ENCODE results near the gene DDX31.

Gene DDX31

DNA sequence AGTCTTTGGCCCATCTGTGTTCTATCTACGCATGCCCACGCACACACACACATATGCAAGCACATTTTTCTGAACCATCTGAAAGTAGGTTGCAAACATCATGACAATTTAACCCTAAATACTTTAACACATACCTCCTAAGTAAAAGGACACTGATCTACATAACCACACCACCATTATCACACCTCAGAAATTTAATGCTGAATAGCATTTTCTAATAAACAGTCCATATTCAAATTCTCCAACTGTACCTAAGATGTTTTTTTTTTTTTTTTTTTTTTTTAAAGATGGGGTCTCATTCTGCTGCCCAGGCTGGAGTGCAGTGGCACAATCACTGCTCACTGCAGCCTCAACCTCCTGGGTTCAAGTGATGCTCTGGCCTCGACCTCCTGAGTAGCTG lies 35.5 kb downstream of the DDX31 start:
- no peak for DNase-seq (ENCODE audit: low read depth in 2 of 2)

DNA sequence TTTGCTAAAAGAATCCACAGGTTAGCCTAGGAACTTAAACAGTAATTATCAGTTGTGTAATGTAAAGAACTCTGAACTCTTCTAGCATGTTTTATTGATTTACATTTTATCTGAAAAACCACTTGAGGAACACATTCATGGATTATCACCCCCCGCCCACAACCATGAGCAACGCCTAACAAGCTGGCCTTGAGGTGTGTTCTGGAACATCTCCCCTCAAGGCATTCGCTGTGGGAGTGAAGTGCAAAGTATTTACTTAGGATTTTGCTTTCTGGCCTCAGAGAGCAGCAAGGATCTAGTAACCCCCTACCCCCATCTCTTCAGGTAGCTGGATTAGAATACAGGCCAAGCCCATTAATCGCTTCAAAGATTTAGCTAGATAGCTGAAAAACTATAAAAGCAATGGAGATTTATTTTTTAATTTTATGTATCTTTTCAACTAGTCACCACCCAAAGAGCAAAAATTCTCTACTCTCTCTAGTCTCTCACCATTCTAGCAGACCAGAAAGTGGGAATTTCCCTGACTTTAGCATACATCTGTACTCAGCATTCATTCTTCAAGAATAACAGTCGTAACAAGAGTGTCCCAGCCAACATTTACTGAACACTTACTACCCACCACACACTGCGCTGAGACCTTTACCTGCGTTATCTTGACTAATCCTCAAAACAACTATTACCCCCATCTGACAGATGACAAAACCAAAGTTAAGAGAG lies 37.2 kb downstream of the DDX31 start:
- DNase-seq (ENCODE audit: low read depth in 2 of 2) = no peak

GRCh38 chr9:132631685-132632084 lies 38.1 kb downstream of the DDX31 start:
- no peak for DNase-seq (ENCODE audit: low read depth in 2 of 2)

DNA sequence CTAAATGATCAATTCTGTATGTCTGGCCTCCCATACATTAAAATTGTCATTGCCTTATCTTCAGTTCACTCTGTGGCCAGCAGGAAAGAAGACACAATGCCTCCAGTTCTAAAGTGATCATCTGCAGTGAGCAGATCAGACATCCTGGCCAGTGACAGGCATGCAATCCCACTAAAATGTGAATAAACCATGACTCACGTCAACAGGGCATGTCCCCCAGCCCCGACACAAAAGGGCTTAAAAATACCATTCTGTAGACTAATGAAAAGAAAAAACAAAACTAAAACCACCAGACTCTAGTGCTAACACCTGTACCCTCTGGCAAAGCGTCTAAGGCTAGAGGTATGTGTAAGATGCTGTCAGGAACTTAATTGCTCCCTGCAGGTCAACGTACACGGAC lies 38.5 kb downstream of the DDX31 start:
- no peak for DNase-seq (ENCODE audit: low read depth in 2 of 2)

DNA sequence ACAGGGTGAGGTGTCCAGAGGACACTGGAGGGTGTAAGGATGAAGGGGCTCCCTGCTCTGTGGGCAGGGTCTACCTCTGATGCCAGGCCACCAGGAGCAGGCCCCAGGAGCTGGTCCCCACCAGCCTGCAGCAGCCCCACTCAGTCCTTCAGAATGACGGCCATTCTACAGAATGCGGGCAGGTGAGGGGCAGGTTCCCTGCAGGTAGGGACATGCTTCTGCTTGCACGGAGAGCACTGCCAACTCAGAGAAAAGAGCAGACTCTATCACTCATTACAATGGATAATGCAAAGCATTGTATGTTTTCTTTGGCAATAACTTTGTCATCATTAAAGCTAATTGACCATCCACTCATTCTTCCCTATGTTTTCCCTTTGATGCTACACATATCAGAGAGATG lies 39.0 kb downstream of the DDX31 start:
- DNase-seq (ENCODE audit: low read depth in 2 of 2) = no peak

DNA sequence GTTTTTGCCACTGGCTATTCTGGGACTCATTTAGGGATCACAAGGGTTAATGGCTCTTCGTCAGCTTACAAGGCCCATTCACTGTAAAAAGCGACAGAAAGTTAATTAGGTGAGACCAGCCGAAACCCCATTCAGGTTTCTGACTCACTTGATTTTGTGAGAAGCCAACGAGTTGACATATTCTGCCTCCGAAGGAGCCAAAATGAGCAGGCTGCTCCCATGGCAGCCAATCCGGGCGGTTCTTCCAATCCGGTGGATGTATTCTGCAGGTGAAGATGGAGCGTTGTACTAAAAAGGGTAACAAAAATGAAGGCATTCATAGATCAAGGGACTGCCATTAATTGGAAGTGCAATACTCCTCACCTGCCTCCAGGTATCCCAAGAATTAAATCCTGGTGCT lies 39.7 kb downstream of the DDX31 start:
- no peak for DNase-seq (ENCODE audit: low read depth in 2 of 2)

GRCh38 chr9:132628746-132629145 lies 41.0 kb downstream of the DDX31 start:
- no peak for DNase-seq (ENCODE audit: low read depth in 2 of 2)

- no peak for DNase-seq (ENCODE audit: low read depth in 2 of 2)
Observed at GRCh38 chr9:132627594-132627993, 42.2 kb downstream of the DDX31 start.

GRCh38 chr9:132627106-132627505 lies 42.7 kb downstream of the DDX31 start:
- no peak for DNase-seq (ENCODE audit: low read depth in 2 of 2)

DNA sequence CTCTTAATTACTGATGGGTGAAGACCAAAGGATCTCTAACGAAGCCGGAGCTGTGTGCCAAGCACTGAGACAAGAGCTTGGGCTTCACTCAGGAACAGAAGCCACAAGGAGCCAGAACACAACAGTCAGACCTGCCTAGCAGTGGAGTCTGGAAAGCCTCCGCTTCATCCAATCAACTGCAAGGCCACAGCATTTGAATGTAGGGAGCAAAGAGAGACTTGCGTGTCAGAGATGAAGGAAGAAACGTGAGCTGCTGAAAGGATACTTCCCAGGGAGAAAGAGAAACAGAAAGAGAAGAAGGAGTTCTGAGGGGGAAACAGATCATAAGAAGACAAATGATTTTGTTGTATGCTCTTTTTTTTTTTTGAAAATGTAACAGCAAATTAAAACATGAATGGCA lies 43.5 kb downstream of the DDX31 start:
- DNase-seq (ENCODE audit: low read depth in 2 of 2) = no peak

DNA sequence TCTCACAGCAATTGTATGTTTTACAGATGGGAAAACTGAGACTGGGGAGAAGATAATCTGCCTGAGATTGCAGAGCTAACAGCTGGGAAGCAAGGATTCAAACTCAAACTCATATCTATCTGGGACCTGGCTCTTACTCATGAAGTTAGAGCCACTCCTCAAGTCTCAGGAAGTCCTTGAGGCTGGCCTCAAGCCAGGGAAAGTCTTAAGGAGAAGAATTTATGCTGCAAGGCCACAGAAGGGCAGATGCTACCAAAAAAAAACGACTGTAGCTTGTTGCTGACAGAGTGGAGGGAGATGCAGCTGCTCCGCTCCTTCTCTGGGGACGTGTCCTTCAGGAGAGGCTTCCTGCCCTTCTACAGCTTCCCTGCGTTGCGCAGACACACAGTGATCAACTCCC lies 47.6 kb downstream of the DDX31 start:
- DNase-seq (ENCODE audit: low read depth in 2 of 2) = no peak

DNA sequence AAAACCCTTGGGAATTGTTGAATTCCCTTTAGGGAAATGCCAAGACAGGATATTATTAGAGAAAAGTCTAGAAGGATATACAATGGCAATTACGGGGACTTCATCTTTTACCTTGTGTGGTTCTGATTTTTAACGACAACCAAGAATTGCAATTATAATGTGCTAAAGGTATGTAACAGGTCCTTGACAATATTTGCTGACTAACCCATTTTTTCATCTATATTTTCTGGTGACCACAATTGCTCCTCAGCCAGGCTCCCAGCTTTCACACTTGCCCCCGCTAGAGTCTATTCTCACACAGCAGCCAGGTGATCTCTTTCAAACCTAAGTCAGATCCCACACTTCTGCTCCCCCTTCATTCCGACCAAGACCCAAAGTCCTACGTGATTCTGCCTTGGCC lies 53.1 kb downstream of the DDX31 start:
- DNase-seq (ENCODE audit: low read depth in 2 of 2) = no peak

GRCh38 chr9:132615774-132616173 lies 54.0 kb downstream of the DDX31 start:
- DNase-seq (ENCODE audit: low read depth in 2 of 2) = no peak

DNA sequence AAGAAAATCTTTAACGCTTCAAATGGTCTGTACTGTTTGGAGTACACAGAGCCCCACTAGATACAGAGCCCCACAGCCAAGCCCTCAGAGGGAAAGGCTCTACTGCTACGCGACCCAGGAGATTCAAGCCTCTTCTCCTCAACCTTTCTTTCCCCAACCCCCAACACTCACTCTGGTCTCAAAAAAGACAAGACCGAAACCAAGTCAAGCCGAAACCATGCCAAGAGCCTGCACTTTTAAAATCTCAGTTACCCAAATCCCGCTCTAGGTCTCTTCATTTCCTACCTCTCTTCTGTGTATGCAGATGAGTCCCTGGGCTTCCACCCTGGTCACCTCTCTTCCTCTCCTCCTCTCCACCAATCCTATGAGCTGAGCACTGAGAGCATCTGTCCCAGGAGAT lies 55.5 kb downstream of the DDX31 start:
- DNase-seq (ENCODE audit: low read depth in 2 of 2) = no peak

- no peak for DNase-seq (ENCODE audit: low read depth in 2 of 2)
Observed at GRCh38 chr9:132610661-132611060, 59.1 kb downstream of the DDX31 start.

DNA sequence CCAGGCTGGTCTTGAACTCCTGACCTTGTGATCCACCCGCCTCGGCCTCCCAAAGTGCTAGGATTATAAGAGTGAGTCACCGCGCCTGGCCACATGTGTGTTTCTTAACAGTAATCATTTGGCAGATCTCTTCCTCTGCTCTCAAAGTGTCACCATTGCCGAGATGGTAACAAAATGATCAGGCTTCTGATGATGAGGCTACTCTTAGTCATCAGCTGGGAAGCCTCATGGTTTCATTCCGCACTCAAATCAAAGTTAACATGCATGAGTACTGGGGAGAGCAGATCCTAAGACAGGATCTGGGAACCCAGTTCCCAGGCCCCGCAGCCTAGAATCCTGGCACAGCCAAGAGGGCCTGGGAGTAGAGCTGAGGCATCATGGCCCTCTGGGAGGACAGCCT lies 60.0 kb downstream of the DDX31 start:
- DNase-seq (ENCODE audit: low read depth in 2 of 2) = no peak

- no peak for DNase-seq (ENCODE audit: low read depth in 2 of 2)
Observed at GRCh38 chr9:132609184-132609583, 60.6 kb downstream of the DDX31 start.

- no peak for DNase-seq (ENCODE audit: low read depth in 2 of 2)
Observed at GRCh38 chr9:132606066-132606465, 63.7 kb downstream of the DDX31 start.

GRCh38 chr9:132605387-132605786 lies 64.4 kb downstream of the DDX31 start:
- no peak for DNase-seq (ENCODE audit: low read depth in 2 of 2)

DNA sequence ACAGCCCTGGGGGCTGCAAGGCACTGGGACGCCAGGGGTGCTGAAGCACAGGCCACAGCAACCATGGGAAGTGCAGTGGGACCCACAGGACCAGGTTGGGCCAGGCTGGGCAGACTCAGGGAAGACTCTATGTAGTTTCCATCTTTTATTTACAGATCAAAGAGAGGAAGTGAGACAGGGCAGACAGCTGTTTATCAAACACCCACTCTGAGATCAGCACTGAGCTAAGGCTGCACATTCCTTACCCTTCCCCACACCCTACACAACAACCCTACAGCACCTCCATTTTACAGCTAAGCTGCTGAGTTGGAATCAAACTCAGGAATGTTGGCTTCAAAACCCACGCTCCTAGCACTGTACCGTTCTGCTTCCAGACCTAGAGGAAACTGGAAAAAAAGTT lies 67.6 kb downstream of the DDX31 start:
- no peak for DNase-seq (ENCODE audit: low read depth in 2 of 2)

DNA sequence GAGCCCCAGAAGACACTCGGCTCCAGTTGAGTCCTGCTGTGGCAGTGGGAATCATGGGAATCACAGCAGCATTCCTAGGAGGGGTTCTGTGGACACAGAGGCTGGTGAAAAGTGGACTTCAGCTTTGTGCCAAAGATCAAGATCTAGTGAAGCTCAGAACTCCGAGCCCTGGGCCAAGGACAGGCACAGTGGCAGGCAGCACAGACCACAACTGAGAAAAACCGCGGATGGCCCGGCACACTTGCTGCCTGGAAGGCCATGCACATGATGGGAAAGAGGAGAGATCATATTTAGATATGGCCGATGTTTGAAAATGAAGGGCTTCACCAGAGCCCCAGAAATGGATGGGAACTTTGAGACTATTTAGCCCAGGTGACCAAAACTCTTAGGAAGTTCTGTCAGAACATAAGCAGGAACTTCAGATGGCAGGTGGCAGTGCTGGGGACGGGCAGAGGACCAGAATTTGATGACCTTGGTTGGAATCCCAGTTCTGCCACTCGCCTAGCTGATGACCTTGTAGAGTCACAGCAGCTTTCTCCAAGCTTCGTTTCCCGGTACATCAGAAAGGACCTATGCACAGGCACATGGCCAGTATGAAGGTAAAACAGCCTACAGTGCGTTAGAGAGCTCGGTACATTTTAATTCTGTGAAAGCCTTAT lies 69.3 kb downstream of the DDX31 start:
- no peak for DNase-seq (ENCODE audit: low read depth in 2 of 2)

DNA sequence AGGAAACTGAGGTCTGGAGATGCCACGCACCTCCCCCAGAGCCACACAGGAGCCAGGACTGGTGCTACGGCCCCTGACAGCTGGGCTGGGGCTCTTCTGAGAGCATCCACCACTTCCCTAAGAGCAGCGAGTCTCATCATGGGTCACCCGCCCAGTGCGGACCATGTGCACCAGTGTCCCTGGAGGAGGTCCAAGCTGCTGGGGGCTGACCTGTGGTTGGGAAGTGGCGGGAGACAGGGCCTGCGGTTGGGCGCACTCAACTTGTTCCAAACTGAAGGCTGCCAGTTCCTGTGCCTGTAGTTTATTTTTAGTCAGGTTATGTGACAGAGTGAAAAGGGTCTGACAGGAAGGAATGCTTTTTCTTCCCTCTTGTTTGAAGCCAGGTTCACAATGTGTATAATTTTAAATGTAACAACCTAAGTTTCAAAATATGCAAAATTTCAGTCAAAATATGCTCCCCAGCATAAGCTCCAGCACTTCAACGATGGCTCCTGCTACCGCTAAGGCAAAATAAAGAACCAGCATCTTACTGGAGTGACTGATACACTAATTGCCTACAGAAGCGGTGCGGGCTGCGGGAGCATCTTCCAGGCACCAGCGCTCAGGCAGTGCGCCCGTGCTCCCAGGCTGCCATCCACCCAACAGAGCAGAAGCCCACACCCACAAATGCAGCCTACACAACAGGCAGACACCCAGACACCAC lies 72.6 kb downstream of the DDX31 start:
- no peak for DNase-seq (ENCODE audit: low read depth in 2 of 2)

DNA sequence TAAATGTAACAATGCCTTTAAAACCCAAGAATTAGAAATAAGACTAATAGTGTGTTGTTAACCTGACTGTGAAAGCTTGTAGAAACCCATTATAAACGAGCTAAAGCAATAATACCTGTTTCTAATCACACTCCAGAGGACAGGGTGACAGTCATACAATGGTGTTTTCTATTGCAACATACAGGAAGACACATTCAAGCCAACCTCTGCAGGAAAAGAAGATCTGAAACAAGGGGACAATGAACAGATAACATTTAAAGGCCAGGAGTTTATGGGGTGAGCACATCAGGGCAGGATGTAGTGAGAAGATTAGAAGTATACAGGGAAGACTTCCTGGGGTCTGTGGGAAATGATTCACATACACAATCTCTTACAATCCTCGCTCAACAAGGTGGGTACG lies 73.6 kb downstream of the DDX31 start:
- DNase-seq (ENCODE audit: low read depth in 2 of 2) = no peak
